CD4-positive, alpha-beta T cell treated with Interferon gamma for 1 hour (primary cell): Measurements from ENCODE around the gene DSTYK.

Experiments
- DNase-seq: peaks from one replicate; pipeline ENCODE4 v3.0.0-alpha.2; 2020

DSTYK gene

GRCh38 chr1:205124726-205125125 is 86.8 kb downstream of the DSTYK start:
- DNase-seq, result peak; percentile 4

DNA sequence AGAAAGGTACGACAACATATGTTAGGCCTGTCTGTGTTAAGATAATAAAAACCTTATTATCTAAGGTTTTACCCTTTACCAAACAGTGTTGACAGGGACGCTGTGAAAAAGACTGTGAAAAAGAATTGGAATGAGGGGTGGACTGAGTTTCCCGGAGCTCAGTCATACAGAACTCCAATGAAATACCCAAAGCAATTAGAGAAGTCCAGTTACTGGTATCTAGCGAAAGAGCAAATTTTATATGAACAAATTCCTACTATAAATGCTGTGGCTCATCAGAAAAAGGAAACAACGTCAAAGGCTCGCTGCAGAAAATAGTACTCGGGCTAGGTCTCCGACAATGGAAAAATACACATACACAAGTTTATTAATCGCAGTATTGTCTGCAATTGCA is 89.0 kb downstream of the DSTYK start:
- no peak for DNase-seq

- peak; percentile 95 for DNase-seq
These were observed 89.6 kb downstream of the DSTYK start, which contains the start of gene RBBP5 for GRCh38 chr1:205121660-205122488. Gene RBBP5 (minus strand): TSS chr1:205121978. CDS start chr1:205121873, 105 bp downstream.

DNA sequence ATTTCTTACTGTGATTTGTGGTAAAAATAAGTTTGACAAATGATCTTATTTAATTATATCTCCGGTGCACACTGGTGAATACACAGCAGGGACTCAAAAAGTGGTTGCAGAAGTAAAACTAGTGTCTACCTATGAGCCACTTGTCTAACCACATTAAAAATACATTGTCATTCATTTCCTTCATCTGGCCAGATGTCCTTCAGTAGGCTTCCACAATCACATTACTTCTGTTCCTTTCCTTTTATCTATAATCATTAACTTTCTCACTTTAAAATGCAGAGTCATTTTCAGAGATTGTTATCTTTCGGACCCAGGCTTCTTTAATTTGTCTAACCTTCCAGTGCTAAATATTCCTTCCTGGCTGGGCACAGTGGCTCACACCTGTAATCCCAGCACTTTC is 92.8 kb downstream of the DSTYK start:
- no peak for DNase-seq

DNA sequence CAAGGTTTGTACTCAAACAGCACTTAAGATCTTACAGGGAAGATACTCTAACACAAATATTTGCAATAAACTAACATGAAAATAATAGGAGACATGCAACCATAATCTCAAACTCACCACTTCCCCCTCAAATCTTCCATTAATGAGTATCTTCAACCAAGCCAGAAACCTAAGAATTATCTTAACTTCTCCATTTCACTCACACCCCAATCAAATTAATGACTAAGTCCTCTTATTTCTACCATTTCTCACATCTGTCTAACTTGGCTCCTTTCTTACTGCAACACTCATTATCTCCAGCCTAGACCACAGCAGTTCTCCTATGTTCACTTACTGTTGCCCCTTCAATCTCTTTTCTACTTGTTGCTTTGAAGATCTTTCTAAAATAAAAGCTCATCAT is 100.1 kb downstream of the DSTYK start:
- no peak for DNase-seq

DNA sequence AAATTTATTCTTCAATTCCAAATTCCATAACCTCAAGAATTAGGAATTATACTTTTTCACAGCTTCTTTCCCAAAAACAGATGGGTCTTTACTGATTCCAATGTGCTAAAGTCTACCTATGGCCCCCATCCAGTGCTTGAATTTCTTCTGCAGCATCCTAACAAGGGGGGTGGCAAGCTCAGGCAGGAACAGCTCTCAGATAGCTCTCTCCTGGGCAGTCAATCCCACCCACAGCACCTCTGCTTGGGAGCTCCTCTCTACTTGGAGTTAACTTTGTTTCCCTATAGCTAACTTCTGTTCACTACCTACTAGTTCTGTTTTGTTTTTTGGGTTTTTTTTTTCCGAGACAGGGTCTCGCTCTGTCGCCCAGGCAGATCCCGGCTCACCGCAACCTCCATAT is 101.8 kb downstream of the DSTYK start:
- DNase-seq, result no peak

DNA sequence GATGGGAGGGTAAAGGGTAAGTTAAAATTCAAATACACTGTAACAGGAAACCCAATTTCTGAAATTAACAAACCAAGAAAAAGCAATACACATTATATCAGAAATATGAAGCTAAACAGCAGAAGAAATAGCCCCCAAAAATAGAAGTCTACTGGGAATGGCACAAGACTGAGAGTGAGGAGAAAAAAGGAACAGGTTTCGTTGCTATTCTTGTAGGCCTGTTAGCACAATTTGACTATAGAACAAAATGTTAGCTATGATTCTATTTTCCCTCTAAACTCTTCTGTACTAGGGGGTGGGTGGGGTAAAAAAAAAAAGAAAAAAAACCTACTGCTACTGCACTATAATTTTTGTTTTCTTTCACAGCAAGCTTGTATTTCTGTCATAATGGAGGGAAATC is 102.2 kb downstream of the DSTYK start:
- no peak for DNase-seq

DNA sequence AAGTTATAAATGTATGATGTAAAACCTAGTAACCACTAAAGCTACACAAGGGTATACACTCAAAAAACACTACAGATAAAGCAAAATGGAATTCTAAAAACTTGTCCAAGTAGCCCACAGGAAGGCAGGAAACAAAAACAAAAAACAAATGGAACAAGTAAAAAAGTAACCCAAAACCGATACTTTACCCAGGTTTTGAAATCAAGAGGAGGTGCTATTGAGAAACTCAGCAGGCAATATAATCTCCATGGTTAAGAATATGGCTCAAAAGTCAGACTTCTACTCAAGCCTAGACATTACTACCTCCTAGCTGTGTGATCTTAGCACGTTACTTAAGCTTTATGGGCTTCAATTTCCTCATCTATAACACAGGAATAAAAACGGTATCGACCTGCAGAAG is 103.0 kb downstream of the DSTYK start:
- DNase-seq, result no peak

- DNase-seq, result no peak
These were observed 104.2 kb downstream of the DSTYK start for GRCh38 chr1:205107327-205107726.

DNA sequence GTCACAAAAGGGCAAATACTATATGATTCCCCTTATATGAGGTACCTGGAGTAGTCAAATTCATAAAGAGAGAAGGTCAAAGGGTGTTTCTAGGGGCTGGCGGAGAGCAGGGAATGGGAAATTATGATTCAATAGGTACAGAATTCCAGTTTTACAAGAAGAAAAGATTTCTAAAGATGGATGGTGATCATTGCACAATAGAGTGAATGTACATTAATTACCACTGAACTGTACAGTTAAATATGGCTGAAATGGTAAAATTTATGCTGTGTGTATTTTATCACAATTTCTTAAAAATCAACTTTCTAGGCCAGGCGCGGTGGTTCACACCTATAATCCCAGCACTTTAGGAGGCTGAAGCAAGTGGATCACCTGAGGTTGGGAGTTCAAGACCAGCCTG is 109.1 kb downstream of the DSTYK start:
- DNase-seq, result no peak

GRCh38 chr1:205098242-205098641 is 113.3 kb downstream of the DSTYK start:
- DNase-seq, result no peak

DNA sequence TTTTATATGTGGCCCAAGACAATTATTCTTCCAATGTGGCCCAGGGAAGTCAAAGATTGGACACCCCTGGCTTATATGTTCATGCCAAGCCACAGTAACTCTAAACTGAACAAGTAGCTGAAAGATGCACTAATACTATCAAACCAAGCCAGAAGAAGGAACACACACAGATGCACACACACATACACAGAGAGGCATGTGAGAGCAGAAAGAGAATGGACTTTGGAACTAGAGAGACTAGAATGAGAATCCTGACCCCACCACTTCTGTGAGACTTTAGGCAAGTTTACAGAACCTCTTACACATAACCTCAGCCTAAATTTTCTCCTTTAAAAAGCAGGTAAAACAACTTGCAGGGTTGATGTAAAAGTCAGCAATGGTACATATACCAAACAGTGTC is 116.1 kb downstream of the DSTYK start:
- no peak for DNase-seq
